Common myeloid progenitor, CD34-positive (primary cell): ENCODE results near the gene CHSY1.

ENCODE experiments used
- CTCF ChIA-PET: fragments of 350-600 bp; sonication (Branson Sonifier 250); formaldehyde crosslinking; loops from one replicate; lab custom pipeline; 2021; ENCODE audit warnings: antibody characterized with exemption; lab: Charles Lee
- POLR2A ChIA-PET: fragments of 350-600 bp; sonication (Branson Sonifier 250); formaldehyde crosslinking; loops from one replicate; lab custom pipeline; 2021; ENCODE audit warnings: antibody characterized with exemption; lab: Charles Lee
- DNase-seq, 3 donors: peaks; one replicate each; pipeline versions ENCODE4 v3.0.0 to v3.0.0-alpha.2; 2013
- H3K27ac ChIP-seq, 2 experiments: 1 replicate in 1 of 2; 2 replicates in 1 of 2; pipeline ENCODE4 v1.7.0; 2013; ENCODE audit warnings: inconsistent platforms in 2 of 2, low read length in 2 of 2, mild to moderate bottlenecking in 2 of 2, low read depth in 1 of 2, moderate library complexity in 1 of 2; ENCODE audit not compliant: severe bottlenecking in 2 of 2, insufficient read depth in 1 of 2, poor library complexity in 1 of 2
- H3K27me3 ChIP-seq, 5 experiments: replicated peaks in 2 of 5; 1 replicate in 3 of 5; 2 replicates in 2 of 5; pipeline versions ENCODE4 v1.6.1 to v1.7.0; 2013; ENCODE audit warnings: low read length in 4 of 5, mild to moderate bottlenecking in 2 of 5, moderate library complexity in 2 of 5, inconsistent platforms in 1 of 5; ENCODE audit not compliant: insufficient read depth in 5 of 5, control insufficient read depth in 4 of 5
- H3K36me3 ChIP-seq, 4 experiments: 1 replicate in 2 of 4; 2 replicates in 2 of 4; pipeline versions ENCODE4 v1.6.1 to v1.7.0; 2013; ENCODE audit warnings: low read length in 3 of 4, control low read depth in 1 of 4, mild to moderate bottlenecking in 1 of 4; ENCODE audit not compliant: control insufficient read depth in 4 of 4, insufficient read depth in 4 of 4
- H3K4me1 ChIP-seq, 4 experiments: 1 replicate in 3 of 4; 2 replicates in 1 of 4; pipeline versions ENCODE4 v1.6.1 to v1.7.1; 2013; ENCODE audit warnings: low read length in 3 of 4, mild to moderate bottlenecking in 3 of 4, control low read depth in 1 of 4, inconsistent platforms in 1 of 4, moderate library complexity in 1 of 4; ENCODE audit not compliant: control insufficient read depth in 4 of 4, insufficient read depth in 4 of 4; ENCODE audit errors: control extremely low read depth in 1 of 4
- H3K4me3 ChIP-seq, 7 experiments: 1 replicate in 4 of 7; 2 replicates in 3 of 7; pipeline versions ENCODE4 v1.5.1 to v1.7.0; 2013; ENCODE audit warnings: mild to moderate bottlenecking in 7 of 7, low read length in 6 of 7, moderate library complexity in 6 of 7, inconsistent platforms in 2 of 7, low read depth in 2 of 7, control low read depth in 1 of 7; ENCODE audit not compliant: insufficient read depth in 4 of 7, control insufficient read depth in 1 of 7; ENCODE audit errors: extremely low read depth in 1 of 7
- H3K9me3 ChIP-seq, 5 experiments: 1 replicate in 4 of 5; 2 replicates in 1 of 5; pipeline versions ENCODE4 v1.6.1 to v1.7.1; 2013; ENCODE audit warnings: low read length in 4 of 5, mild to moderate bottlenecking in 2 of 5, inconsistent platforms in 1 of 5, low read depth in 1 of 5, moderate library complexity in 1 of 5; ENCODE audit not compliant: control insufficient read depth in 4 of 5, insufficient read depth in 2 of 5; ENCODE audit errors: control extremely low read depth in 1 of 5
- WGBS: methylation state at CpG from one replicate; pipeline ENCODE4 v1.1.5; 2013; ENCODE audit not compliant: insufficient coverage; 5-methylcytosine and 5-hydroxymethylcytosine counted together

Gene CHSY1

GRCh38 chr15:101242160-101242998 lies 9.5 kb downstream of the CHSY1 start:
- 26% methylated on average over 7 of the region's 12 CpGs for WGBS
- H3K4me1 ChIP-seq = peaks cover 66 to 94% (median 81%) of the 10 kb centered on the region in 4 experiments
- H3K4me3 ChIP-seq = peak overlapping the region in 6 of 7 experiments; percentile 23 to 62 (median 50)

GRCh38 chr15:101240358-101240757 lies 11.5 kb downstream of the CHSY1 start:
- H3K4me3 ChIP-seq = peak overlapping the region in 1 of 7 experiments; percentile 10
- ChIA-PET POLR2A (interaction anchor here (0.7 kb wide), 1 partner anchor 62 kb away, joined by 7 read pairs; no protein-coding TSS in a partner anchor), CTCF (interaction anchor here (0.9 to 3.3 kb wide), 15 partner anchors 9 to 232 kb away, joined by 3 to 19 read pairs (median 5); partner anchors contain the start of gene CHSY1)
- H3K4me1 ChIP-seq = peaks cover 53 to 78% (median 66%) of the 10 kb centered on the region in 4 experiments
- no peaks in the 10 kb centered on the region for H3K27me3 ChIP-seq
- no peaks in the 10 kb centered on the region for H3K9me3 ChIP-seq
- WGBS = 86% methylated on average over 4 of the region's 5 CpGs
- DNase-seq = no peak
- peaks cover 0 to 21% (median under 1%) of the 10 kb centered on the region in 4 experiments for H3K36me3 ChIP-seq
- no peak overlapping the region for H3K27ac ChIP-seq

More at GRCh38 chr15:101242160-101242998, 9.5 kb downstream of the CHSY1 start:
- ChIA-PET POLR2A (interaction anchor here (0.7 to 1.2 kb wide), 4 partner anchors 10 to 75 kb away, joined by 3 to 6 read pairs (median 3); partner anchors contain the start of gene CHSY1), CTCF (interaction anchor here (0.7 to 3.3 kb wide), 16 partner anchors 7 to 412 kb away, joined by 3 to 19 read pairs (median 4); partner anchors contain the start of gene CHSY1)
- Histone ChIP-seq H3K27ac (peak overlapping the region; percentile 72 to 86), H3K36me3 (peaks cover 0 to 18% (median under 1%) of the 10 kb centered on the region in 4 experiments), H3K9me3 (no peaks in the 10 kb centered on the region), H3K27me3 (no peaks in the 10 kb centered on the region)
- peak; percentile 93 to 98 (median 97) for DNase-seq

GRCh38 chr15:101239724-101240136 lies 12.1 kb downstream of the CHSY1 start:
- ChIA-PET CTCF (interaction anchor here (0.6 to 3.3 kb wide), 15 partner anchors 9 to 223 kb away, joined by 3 to 19 read pairs (median 5); partner anchors contain the start of gene CHSY1), POLR2A (interaction anchor here (1.5 kb wide), 1 partner anchor 12 kb away, joined by 3 read pairs; the partner anchor contains the start of gene CHSY1)
- no peaks in the 10 kb centered on the region for H3K9me3 ChIP-seq
- peak in 2 of 3 donors; percentile 38 to 47 for DNase-seq
- WGBS = 2% methylated on average over 5 of the region's 6 CpGs
- peaks cover 52 to 73% (median 60%) of the 10 kb centered on the region in 4 experiments for H3K4me1 ChIP-seq
- H3K4me3 ChIP-seq = peak overlapping the region in 1 of 7 experiments; percentile 26
- peaks cover 2 to 28% (median 4%) of the 10 kb centered on the region in 4 experiments for H3K36me3 ChIP-seq
- no peaks in the 10 kb centered on the region for H3K27me3 ChIP-seq
- peak overlapping the region; percentile 13 to 66 for H3K27ac ChIP-seq

DNA sequence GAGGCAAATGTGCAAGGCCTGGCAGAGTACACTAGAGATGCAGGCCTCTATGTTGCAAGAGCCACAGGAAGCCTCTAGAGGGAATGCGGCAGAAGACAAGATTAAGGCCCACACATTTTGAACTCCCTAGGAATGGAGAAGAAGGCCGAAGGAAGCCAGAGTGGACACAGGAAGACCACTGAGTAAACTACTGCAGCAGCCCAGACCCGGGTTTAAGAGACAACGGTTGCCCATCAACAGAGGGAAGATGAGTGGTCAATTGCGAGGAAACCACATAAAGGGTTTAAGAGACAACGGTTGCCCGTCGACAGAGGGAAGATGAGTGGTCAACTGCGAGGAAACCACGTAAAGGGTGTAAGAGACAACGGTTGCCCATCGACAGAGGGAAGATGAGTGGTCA lies 14.6 kb downstream of the CHSY1 start:
- DNase-seq = no peak
- Histone ChIP-seq H3K27me3 (no peaks in the 10 kb centered on the region), H3K36me3 (peaks cover 9 to 40% (median 20%) of the 10 kb centered on the region in 4 experiments), H3K27ac (no peak overlapping the region), H3K4me3 (no peak overlapping the region), H3K9me3 (no peaks in the 10 kb centered on the region), H3K4me1 (peaks cover 29 to 60% (median 44%) of the 10 kb centered on the region in 4 experiments)
- ChIA-PET CTCF (interaction anchor here (2.1 kb wide), 1 partner anchor 7 kb away, joined by 8 read pairs; no protein-coding TSS in a partner anchor), POLR2A (interaction anchor here (0.8 kb wide), 1 partner anchor 10 kb away, joined by 6 read pairs; no protein-coding TSS in a partner anchor)
- WGBS = 87% methylated on average over 12 of the region's 12 CpGs

DNA sequence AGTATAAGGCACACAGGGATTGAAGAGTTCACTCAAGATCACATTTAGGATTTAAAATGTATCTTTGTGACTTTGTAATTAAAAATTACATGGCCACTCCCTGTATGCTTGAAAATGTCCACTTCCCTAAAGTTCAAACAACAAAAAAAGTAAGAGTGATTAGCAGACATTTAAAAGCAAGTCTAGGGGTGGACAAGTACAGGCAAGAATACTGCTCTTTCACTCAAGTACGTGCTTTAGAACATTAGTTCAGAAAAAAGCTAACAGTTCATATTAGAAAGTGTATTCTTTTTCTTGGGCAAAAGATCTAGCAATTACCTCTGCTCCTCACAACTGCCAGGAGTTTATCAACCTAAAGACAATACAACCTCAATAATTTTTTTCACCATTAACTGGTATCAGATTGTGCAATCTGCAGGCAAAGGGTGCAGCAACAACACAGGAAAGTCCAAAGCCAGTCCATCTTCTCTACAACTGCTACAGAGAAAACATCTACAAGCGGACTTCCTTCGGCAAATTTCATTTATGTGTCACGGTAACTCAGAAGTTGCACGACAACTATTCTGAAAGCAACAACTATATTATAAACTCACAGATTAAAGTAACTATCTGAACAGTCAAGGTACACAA lies 18.1 kb downstream of the CHSY1 start:
- H3K27ac ChIP-seq = no peak overlapping the region
- WGBS = 73% methylated on average over 5 of the region's 5 CpGs
- H3K4me3 ChIP-seq = no peak overlapping the region
- CTCF ChIA-PET = no interaction called here
- DNase-seq = no peak
- peaks cover 0 to 5% (median 0%) of the 10 kb centered on the region in 5 experiments for H3K9me3 ChIP-seq
- no peaks in the 10 kb centered on the region for H3K27me3 ChIP-seq
- peaks cover 13 to 39% (median 24%) of the 10 kb centered on the region in 4 experiments for H3K4me1 ChIP-seq
- peaks cover 12 to 47% (median 27%) of the 10 kb centered on the region in 4 experiments for H3K36me3 ChIP-seq
- POLR2A ChIA-PET = no interaction called here

- Histone ChIP-seq H3K4me1 (peaks cover 8 to 32% (median 22%) of the 10 kb centered on the region in 4 experiments), H3K9me3 (peaks cover 0 to 14% (median 0%) of the 10 kb centered on the region in 5 experiments), H3K27ac (no peak overlapping the region), H3K27me3 (no peaks in the 10 kb centered on the region), H3K4me3 (no peak overlapping the region), H3K36me3 (peaks cover 12 to 57% (median 33%) of the 10 kb centered on the region in 4 experiments)
- CTCF ChIA-PET = interaction anchor here (0.8 to 2.4 kb wide), 3 partner anchors 10 to 15 kb away, joined by 3 to 10 read pairs (median 3); no protein-coding TSS in a partner anchor
- no peak for DNase-seq
- POLR2A ChIA-PET = no interaction called here
- 98% methylated on average over 4 of the region's 5 CpGs for WGBS
Observed at GRCh38 chr15:101232677-101233076, 19.2 kb downstream of the CHSY1 start.
